ENCODE results near the gene ANAPC15.

DNA sequence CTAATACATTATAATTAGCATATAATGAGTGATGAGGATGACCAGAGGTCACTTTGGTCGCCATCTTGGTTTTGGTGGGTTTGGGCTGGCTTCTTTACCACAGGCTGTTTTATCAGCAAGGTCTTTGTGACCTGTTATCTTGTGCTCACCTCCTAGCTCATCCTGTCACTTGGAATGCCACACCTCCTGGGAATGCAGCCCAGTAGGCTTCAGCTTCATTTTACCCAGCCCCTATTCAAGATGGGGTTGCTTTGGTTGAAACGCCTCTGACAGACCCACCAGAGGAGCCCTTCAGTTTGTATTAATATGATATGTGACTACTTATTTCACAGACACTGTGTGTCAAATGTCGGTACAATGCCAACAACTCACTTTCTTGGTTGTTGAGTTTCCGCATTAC lies 43.3 kb upstream of the ANAPC15 start:
- TF ChIP-seq, protein P1, sequence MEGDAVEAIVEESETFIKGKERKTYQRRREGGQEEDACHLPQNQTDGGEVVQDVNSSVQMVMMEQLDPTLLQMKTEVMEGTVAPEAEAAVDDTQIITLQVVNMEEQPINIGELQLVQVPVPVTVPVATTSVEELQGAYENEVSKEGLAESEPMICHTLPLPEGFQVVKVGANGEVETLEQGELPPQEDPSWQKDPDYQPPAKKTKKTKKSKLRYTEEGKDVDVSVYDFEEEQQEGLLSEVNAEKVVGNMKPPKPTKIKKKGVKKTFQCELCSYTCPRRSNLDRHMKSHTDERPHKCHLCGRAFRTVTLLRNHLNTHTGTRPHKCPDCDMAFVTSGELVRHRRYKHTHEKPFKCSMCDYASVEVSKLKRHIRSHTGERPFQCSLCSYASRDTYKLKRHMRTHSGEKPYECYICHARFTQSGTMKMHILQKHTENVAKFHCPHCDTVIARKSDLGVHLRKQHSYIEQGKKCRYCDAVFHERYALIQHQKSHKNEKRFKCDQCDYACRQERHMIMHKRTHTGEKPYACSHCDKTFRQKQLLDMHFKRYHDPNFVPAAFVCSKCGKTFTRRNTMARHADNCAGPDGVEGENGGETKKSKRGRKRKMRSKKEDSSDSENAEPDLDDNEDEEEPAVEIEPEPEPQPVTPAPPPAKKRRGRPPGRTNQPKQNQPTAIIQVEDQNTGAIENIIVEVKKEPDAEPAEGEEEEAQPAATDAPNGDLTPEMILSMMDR (conservative IDR thresholded peaks at IDR 0.05; ENCODE audit: low read depth, low read length) = no peak
- TF ChIP-seq, protein P2, sequence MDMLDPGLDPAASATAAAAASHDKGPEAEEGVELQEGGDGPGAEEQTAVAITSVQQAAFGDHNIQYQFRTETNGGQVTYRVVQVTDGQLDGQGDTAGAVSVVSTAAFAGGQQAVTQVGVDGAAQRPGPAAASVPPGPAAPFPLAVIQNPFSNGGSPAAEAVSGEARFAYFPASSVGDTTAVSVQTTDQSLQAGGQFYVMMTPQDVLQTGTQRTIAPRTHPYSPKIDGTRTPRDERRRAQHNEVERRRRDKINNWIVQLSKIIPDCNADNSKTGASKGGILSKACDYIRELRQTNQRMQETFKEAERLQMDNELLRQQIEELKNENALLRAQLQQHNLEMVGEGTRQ (IDR thresholded peaks at IDR 0.05; ENCODE audit: low read depth, low read length) = no peak
- no peak for TF ChIP-seq MAFK (IDR thresholded peaks at IDR 0.05; ENCODE audit: low read depth, low read length)
- TF ChIP-seq POLR2A (IDR thresholded peaks at IDR 0.05; ENCODE audit: low read depth, low read length) = no peak
- no peak for TF ChIP-seq RCOR1 (IDR thresholded peaks at IDR 0.05; ENCODE audit: insufficient replicate concordance, low read length)
- TF ChIP-seq BHLHE40 (IDR thresholded peaks at IDR 0.05; ENCODE audit: low read depth, low read length) = no peak
- TF ChIP-seq, protein P3, sequence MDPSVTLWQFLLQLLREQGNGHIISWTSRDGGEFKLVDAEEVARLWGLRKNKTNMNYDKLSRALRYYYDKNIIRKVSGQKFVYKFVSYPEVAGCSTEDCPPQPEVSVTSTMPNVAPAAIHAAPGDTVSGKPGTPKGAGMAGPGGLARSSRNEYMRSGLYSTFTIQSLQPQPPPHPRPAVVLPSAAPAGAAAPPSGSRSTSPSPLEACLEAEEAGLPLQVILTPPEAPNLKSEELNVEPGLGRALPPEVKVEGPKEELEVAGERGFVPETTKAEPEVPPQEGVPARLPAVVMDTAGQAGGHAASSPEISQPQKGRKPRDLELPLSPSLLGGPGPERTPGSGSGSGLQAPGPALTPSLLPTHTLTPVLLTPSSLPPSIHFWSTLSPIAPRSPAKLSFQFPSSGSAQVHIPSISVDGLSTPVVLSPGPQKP (IDR thresholded peaks at IDR 0.05; ENCODE audit: borderline replicate concordance, low read depth, low read length) = no peak
- no peak for TF ChIP-seq CEBPB (IDR thresholded peaks at IDR 0.05; ENCODE audit: low read depth, low read length)
